Neutrophil (primary cell): Measurements from ENCODE around the gene PDE2A.

Experiments used
- H3K27ac ChIP-seq: fragments of 200-600 bp; sonication (generic); 2 replicates; pipeline ENCODE4 v1.5.1; 2016; ENCODE audit warnings: mild to moderate bottlenecking, moderate library complexity
- H3K27me3 ChIP-seq: fragments of 200-600 bp; sonication (generic); 2 replicates; pipeline ENCODE4 v1.6.0; 2016; ENCODE audit warnings: mild to moderate bottlenecking
- H3K36me3 ChIP-seq: fragments of 200-600 bp; sonication (generic); 2 replicates; pipeline ENCODE4 v1.5.1; 2017
- H3K4me1 ChIP-seq, 2 experiments: fragments of 200-600 bp in 1 of 2; sonication (generic) in 1 of 2; 1 replicate in 1 of 2; 2 replicates in 1 of 2; pipeline versions ENCODE4 v1.5.1 to v1.6.1; 2013 to 2016; ENCODE audit warnings: low read depth in 1 of 2, low read length in 1 of 2, mild to moderate bottlenecking in 1 of 2, moderate library complexity in 1 of 2; ENCODE audit not compliant: control insufficient read depth in 1 of 2, insufficient read depth in 1 of 2
- H3K4me3 ChIP-seq, 2 experiments: fragments of 200-600 bp in 1 of 2; sonication (generic) in 1 of 2; 1 replicate in 1 of 2; 2 replicates in 1 of 2; pipeline ENCODE4 v1.5.1; 2013 to 2016; ENCODE audit warnings: low read depth in 1 of 2, low read length in 1 of 2, mild to moderate bottlenecking in 1 of 2, moderate library complexity in 1 of 2
- H3K9me3 ChIP-seq: fragments of 200-600 bp; sonication (generic); 2 replicates; pipeline ENCODE4 v1.5.1; 2016
- CTCF ChIP-seq: fragments of 200-600 bp; sonication (generic); IDR thresholded peaks from 2 replicates; pipeline ENCODE4 v1.5.1; 2016; ENCODE audit warnings: antibody characterized with exemption

The PDE2A gene

DNA sequence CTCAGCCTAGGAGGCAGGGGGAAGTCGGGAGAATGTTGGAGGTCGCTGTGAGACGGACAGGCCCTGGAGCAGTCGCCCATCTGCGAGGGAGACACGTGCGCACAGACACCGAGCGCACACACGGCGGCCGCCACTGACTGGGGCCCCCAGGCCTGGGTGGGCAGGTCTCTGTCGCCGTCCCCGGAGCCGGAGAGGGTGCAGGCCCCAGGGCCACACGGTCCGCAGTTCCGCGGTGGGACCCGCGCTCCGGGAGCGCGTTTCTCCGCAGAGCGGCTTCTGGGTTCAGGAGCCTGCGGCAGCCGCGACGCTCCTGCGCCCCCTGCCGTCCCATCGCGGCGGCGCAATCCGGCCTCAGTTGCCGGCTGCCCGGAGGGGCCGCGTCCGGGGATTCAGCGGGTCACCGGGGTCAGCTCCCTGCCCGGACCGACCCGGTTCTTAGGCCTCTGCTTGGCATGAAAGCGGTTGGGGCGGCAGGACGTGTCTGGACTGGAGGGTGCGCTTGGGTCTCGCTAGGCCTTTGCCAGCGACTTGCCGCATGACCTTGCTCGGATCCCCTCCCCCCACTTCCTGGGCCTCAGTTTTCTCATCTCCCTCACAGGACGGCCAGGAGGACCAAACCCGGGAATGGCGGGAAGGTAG lies 31.2 kb downstream of the PDE2A start:
- Histone ChIP-seq H3K4me1 (peaks cover 13 to 17% of the 10 kb centered on the region in 2 experiments), H3K36me3 (no peaks in the 10 kb centered on the region), H3K27ac (no peak overlapping the region), H3K4me3 (peak overlapping the region; percentile 34 to 51), H3K9me3 (no peaks in the 10 kb centered on the region), H3K27me3 (peaks cover 73% of the 10 kb centered on the region)
- TF ChIP-seq CTCF: peak; percentile 84

DNA sequence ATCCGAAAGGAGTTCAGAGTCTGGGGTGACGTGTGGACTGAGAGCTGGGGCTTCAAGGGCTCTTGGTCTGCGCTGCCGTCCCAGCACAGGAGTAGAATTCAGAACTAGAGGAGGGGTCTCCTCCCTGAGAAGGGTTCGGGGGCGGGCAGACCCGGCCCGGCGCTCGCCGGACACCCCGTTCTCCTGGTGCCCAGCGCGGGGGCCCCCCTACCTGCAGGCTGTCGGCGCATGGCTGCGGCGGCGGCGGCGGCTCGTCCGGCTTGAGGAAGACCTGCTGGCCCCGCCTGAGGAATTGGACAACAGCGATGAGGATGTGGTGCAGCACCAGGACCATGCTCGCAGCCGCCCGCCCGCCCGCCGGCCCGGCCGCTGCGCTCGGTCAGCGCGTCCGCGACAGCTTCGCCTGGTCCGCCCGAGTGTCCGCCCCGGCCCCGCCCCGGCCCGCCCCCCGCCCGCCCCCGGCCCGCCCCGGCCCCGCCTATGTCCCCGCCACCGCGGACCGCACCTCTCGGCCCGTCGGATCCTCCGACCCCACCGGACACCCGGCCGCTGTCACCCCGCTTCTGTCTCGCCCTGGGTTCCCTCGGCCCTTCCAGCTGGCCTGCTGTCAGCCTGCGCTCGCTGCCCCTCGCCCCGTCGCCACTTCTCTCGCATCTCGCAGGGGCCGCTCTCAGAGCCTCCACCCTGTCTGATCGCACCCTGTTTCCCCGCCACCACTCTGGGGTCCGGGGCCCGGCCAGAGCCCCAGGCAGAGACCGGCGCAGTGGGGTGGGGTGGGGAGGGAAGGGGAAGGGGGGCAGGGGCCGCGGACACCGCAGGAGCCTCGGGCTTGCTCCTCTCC lies 32.0 kb downstream of the PDE2A start:
- no peak overlapping the region for H3K27ac ChIP-seq
- peaks cover 80% of the 10 kb centered on the region for H3K27me3 ChIP-seq
- TF ChIP-seq CTCF: no peak
- no peaks in the 10 kb centered on the region for H3K36me3 ChIP-seq
- peak overlapping the region; percentile 34 to 51 for H3K4me3 ChIP-seq
- peaks cover 13 to 17% of the 10 kb centered on the region in 2 experiments for H3K4me1 ChIP-seq
- H3K9me3 ChIP-seq: no peaks in the 10 kb centered on the region

DNA sequence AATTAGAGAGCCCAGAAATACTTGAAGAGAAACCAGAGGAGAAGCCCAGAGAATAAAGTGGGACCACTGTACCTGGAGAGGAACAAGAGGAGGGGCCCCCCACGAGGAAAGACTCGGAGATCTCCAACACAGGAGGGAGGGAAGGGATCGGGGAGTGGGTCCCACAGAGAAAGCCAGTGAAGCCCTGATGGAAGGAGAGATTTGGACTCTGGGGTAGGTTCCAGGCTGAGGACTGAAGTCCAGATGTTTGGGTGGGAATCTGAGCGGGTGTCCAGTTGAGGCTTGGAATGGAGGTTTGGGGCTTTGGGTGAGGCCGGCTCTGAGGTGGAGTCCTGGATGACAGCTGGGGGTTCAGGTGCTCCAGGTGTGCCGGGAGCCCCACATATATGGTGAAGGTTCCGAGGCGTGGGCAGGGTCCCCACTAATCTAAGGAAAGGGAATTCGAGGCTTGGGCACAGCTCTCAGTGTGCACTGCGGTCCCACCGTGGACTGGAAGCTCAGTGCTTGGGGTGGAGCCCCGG lies 32.6 kb downstream of the PDE2A start:
- TF ChIP-seq CTCF: no peak
- Histone ChIP-seq H3K27ac (no peak overlapping the region), H3K4me1 (peaks cover 13 to 17% of the 10 kb centered on the region in 2 experiments), H3K36me3 (no peaks in the 10 kb centered on the region), H3K4me3 (peak overlapping the region; percentile 34 to 35), H3K9me3 (no peaks in the 10 kb centered on the region), H3K27me3 (peaks cover 87% of the 10 kb centered on the region)

GRCh38 chr11:72639502-72640375 lies 34.5 kb downstream of the PDE2A start:
- no peak for TF ChIP-seq CTCF
- Histone ChIP-seq H3K27ac (no peak overlapping the region), H3K27me3 (peaks cover 99% of the 10 kb centered on the region), H3K9me3 (no peaks in the 10 kb centered on the region), H3K36me3 (no peaks in the 10 kb centered on the region), H3K4me1 (peaks cover 13 to 17% of the 10 kb centered on the region in 2 experiments), H3K4me3 (no peak overlapping the region)

DNA sequence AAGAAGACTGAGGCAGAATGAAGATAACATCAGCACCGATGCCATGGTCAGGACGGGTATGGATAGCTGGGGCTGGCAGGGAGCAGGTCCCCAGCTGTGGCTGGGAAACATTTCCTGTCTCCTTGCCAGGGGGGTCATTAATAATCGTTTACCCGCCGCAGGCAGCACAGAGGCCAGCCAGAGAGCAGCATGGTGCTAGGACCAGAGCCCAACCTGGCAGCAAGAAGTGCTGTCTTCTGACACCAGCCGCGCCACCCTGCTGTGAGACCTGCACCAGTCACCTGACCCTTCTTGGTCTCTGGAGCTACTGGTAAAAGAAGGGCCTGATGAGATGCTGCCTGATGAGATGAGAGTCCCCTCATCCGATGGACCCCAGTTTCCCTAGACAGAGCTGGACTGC lies 36.3 kb downstream of the PDE2A start:
- Histone ChIP-seq H3K9me3 (no peaks in the 10 kb centered on the region), H3K4me3 (no peak overlapping the region), H3K27me3 (peaks cover 95% of the 10 kb centered on the region), H3K27ac (no peak overlapping the region), H3K4me1 (peaks cover 8 to 13% of the 10 kb centered on the region in 2 experiments), H3K36me3 (no peaks in the 10 kb centered on the region)
- no peak for TF ChIP-seq CTCF
